ENCODE measurements around the gene DPF1.
"Not testable (repeated sequence)": the region's sequence is repeated elsewhere in the genome, so short reads cannot be mapped to it uniquely, and the experiment has no call there.

DPF1 gene

DNA sequence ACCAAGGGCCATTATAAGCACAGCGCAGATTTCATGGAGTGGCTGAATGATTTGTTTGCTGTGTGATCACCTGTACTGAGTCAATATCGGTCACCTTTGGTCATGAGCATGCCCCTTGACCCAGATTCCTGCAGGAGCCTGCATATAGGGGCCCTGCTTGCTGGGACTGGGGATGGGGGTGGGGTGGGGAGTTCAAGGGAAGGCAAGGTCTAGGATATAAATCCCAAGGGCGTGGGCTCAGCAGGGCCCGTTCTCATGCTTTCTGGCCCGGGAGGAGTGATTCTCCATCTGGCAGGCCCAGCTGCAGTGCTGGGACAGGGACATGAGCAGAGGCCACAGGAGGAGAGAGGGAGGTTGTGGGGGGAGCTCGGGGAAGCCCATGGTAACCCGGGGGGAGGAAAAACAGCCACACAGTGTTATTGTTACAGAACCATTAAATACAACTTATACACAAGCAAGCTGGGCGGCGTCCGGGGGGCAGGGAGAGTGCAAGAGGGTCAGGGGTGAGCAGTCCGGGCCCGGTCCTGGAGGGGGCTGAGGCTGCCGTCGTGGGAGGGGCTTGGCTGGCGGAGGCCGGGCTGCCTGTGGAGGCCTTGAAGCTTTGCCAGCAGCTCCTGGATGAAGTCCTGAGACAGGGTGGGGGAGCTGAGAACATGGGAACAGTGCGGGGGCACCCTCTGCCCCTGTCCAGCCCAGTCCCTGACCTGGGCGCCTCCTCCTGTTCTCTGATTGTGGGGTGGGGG lies 27.0 kb upstream of the DPF1 start:
- DNase-seq (ENCODE audit: low read depth, low spot score) = no peak

DNA sequence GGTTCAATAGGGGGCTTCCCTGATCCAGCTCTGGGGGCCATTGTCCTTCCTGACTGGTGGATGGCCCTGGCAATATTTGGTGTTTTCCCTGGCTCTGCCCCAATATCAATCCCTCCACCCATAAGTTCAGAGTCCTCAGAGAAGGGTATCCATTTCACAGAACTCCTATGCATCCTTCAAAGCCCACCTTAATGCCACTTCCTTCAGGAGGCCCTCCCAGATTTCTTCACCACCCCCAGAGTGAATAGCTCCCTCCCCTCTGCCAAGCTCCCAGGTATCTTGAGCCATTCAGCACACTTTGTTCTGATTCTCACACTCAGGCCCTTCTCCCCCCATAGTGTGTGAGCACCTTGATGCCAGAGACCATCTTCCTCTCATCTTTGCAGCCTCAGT lies 26.4 kb upstream of the DPF1 start:
- no peak for DNase-seq (ENCODE audit: low read depth, low spot score)

DNA sequence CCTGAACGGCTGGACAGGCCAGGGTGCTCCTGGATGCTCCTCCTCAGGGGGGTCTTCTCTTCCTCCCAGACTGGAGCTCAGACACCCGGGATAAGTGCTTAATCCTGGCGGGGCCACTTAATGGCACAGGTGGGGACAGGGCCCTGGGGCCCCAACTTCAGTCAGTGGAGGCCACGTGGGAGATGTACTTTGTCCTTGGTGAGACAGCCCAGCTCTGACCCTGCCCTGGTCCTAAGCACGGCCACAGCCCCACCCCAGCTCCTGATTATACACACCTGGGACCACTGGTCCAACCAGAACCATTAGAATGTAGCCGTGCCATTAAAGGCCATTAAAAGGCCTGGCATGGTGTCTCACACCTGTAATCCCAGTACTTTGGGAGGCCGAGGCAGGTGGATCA lies 24.4 kb upstream of the DPF1 start:
- DNase-seq (ENCODE audit: low read depth, low spot score) = no peak

DNA sequence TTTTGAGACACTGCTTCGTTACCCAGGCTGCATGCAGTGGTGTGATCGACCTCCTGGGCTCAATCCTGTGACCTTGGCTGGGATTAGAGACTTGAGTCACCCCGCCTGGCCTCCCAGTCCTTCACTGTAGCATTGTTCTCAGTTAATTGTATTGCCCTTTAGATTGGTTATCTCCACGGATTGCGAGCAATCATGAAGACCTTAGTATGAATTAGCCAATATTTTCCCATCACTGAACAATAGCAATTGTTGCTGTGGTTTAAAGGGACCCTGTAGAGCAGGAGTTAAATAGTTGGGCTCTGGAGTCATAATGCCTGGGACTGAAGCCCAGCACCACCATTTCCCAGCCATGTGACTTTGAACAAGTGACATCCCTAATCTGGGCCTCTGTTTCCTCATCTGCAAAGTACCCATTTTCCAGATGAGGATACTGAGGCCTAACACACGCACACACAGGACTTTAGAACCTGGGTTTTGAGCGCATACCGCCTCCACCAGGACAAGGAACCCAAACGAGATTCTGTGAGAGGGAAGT lies 23.8 kb upstream of the DPF1 start:
- DNase-seq (ENCODE audit: low read depth, low spot score) = no peak

DNA sequence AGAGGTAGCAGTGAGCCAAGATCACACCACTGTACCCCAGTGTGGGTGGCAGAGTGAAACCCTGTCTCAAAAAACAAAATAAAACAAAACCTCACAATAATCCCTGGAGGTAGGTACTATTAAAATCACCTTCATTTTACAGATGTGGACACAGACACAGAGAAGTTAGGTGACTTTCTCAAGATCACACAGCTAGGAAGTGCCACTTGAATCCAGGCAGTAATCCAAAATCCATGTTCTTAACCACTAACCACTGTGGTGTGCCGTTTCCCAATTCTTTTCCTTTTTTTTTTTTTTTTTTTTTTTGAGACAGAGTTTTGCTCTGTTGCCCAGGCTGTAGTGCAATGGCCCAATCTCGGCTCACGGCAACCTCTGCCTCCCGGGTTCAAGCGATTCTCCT lies 23.1 kb upstream of the DPF1 start:
- DNase-seq (ENCODE audit: low read depth, low spot score) = no peak

DNA sequence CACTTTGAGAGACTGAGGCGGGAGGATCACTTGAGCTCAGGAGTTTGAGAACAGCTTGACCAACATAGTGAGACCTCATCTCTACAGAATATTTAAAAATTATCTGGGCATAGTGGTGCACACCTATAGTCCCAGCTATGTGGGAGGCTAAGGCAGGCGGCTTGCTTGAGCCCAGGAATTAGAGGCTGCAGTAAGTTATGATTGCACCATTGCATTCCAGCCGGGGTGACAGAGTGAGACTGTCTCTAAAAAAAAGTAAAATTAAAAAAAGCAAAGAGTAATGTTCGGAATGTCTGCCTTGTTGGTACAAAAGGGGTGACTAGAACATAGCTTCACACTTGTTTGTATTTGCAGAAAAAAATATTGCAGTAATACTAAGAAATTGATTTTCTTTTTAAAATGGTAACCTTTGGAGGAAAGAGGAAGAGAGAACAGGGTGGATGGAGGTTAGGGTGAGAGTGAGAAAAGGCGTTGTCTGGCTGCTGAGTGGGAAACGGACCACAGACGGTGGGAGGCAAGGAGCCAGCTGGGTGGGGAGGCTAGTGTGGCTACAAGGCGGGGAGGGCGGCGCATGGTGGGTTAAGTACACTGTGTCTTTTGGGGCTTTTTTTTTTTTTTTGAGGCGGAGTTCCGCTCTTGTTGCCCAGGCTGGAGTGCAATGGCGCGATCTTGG lies 21.9 kb upstream of the DPF1 start:
- no peak for DNase-seq (ENCODE audit: low read depth, low spot score)

DNA sequence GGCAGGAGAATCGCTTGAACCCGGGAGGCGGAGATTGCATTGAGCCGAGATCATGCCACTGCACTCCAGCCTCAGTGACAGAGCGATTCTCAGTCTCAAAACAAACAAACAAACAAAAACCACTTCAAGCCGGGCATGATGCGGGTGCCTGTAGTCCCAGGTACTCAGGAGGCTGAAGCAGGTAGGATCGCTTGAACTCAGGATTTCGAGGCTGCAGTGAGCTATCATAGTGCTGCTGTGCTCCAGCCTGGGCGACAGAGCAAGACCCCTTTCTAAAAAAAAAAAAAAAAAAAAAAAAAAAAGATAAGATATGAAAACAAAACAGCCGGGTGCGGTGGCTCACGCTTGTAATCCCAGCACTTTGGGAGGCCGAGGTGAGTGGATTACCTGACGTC lies 19.3 kb upstream of the DPF1 start:
- DNase-seq (ENCODE audit: low read depth, low spot score) = no peak

DNA sequence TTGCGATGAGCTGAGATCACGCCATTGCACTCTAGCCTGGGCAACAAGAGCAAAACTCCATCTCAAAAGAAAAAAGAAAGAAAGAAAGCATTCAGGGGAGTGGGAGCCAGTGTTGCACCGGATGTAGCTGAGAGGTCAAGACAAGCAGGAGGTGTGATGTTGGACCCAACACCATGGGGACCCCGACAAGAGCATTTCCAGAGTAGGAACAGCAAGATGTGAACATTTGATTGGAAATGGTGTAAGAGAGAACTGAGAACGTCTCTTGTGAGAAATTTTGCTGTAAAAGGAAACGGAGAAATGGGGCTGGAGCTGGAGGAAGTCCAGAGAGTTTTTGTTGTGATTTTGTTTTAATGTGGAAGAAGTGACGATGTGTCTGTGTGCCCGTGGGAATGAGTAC lies 15.8 kb upstream of the DPF1 start:
- no peak for DNase-seq (ENCODE audit: low read depth, low spot score)

DNA sequence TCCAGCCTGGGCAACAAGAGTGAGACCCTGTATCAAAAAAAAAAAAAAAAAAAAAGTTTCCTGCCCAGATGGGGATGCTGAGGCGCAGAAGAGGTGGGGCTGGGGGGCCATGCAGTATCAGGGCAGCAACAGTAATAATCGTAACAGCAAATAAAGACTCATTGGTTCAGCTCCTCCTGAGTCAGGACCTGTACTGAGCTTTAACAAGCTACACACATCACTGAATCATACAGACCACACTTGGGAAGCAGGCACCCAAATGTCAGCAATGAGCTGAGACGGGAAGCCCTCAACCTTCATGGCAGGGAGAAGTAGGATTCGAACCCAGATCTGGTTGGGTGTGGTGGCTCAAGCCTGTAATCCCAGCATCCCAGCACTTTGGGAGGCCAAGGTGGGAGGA lies 10.6 kb upstream of the DPF1 start:
- no peak for DNase-seq (ENCODE audit: low read depth, low spot score)

DNA sequence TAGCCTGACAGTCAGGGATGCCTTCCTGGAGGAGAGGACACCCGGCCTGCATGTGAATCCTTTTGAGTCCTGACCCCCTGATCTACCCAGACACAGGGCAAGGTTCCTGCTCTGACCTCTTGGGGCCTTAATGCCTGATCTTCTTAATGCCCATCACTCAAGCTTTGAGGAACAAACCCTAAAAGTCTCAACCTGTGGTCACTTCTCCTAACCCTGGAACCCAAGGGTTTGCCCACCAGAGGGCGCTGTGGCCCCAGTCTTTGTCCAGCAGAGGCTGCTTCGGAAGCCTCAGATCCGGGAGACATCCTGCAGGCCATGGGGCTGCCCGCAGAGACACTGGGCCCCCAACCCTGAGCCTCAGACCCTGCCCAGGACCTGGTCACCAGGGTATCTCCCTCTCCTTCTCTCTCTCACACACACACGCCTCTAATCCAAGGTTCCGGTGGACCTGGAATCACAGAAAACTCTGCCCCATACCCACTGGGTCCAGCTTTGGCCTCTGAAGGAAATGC lies 9.8 kb upstream of the DPF1 start:
- no peak for DNase-seq (ENCODE audit: low read depth, low spot score)

DNA sequence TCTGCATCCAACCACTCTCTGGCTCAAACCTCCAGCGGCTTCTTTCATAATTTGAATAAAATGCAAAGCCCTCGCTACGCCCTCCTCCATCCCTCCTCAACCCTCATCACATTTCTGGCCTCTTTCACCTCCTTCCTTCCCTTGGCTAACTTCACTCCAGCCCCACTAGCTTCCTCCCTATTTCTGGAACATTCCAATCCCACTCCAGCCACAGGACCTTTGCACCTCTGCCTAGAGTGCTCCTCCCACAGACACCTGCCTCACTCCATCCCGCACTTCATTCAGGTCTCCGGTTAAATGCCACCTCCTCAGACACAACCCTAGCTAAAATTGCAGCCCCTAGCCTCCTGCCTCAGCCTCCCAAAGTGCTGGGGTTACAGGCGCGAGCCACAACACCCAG lies 7.9 kb upstream of the DPF1 start:
- no peak for DNase-seq (ENCODE audit: low read depth, low spot score)

DNA sequence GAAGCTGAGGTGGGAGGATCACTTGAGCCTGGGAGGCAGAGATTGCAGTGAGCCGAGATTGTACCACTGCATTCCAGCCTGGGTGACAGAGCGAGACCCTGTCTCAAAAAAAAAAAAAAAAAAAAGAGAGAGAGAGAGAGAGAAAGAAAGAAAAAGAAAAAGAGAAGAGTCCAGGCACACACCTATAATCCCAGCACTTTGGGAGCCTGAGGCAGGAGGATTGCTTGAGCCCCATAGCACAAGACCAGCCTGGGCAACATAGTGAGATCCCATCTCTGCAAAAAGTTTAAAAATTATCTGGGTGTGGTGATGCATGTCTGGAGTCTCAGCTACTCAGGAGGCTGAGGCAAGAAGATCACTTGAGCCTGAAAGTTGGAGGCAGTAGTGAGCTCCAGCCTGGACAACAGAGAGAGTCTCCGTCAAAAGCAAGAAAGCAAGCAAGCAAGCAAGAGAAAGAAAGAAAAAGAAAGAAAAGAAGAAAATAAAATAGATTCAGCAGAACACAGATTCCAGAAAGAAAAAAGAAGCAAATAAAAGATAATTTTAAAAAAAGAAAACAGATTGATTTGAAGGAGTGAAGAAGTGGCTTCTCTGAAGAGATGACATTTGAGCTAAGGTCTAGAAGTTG lies 6.6 kb upstream of the DPF1 start:
- not testable (repeated sequence) for DNase-seq (ENCODE audit: low read depth, low spot score)

DNA sequence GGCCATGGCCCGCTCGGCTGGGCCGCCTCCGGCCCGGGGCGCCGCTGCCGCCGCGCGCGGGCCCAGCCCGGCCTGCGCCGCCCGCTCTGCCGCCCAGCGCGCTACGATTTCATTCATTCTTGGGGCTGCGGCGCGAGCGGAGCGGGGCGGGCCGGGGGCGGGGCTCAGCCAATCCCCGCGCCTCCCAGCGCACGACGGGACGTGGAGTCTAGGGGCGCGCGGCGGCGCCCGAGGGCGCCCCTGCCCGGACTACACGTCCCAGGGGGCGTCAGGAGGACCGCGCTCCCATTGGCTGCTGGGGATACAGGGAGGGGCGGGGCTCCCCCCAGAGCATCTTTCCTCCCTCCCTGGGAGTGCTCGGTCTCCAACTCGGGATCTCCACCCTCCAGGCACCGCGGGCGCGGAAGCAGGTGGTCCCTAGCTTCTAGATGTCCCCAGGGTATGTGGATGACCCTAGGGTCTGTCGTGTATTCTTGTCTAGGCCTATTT lies 5.6 kb upstream of the DPF1 start:
- DNase-seq (ENCODE audit: low read depth, low spot score) = no peak

DNA sequence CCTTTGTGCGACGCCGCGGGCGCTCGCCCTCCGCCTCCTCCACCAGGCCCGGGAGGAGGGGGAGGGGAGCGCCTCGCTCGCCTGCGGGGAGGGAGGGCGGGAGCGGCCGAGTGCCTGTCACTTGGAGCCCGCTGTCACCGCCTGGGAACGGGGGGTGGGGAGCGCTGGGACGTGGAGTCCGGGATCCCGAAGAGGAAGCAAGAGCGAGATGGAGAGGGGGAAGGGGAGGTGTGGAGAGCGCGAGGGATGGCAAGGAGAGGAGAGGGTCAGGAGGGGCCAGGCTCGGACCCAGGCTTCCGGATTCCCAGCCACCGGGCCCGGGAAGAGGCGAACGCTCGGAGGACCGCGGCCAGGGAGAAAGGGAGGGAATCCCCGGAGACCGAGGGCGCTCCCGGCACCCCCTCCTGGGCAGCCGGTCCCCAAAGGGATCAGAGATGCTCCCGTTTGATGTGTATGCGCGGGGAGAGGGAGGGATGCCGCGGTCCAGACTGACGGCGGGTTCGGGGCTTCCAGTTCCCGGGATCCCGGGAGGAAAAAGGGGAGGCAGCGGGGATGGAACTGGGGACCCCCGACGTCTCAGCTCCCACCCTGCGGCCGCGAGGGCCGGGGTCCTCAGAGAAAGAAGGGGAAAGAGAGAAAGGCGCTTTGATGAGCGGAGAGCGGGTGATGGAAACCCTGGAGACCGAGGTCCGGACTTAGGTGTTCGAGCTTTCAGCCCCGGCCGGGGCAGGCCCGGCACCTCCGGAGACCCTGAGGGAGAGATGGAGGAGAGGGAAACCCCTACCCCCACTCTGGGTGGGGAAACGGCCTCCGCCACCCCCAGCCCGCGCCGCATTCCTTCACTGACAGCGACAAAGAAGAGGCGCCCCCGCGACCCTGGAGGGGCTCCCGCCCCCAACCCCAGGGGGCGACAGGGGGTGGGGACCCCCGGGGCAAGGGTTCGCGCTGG lies 4.7 kb upstream of the DPF1 start:
- no peak for DNase-seq (ENCODE audit: low read depth, low spot score)

DNA sequence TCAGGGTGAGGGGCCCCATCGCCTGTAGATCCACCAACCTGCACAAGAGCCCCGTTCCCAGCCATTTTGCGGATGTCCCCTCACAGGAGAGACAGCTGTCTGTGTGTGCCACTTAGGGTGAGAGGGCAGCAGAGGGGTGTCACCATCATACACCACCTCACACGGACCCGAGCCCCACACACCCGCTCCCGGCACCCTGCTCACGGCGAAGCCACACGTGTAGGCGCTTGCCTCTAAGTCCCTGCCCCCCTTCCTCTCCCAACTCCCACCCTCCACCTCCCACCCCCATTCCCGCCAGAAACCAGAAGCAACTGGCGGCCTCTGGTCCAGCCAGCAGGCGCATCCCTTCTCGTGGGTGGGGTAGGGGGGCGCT lies 4.0 kb upstream of the DPF1 start:
- no peak for DNase-seq (ENCODE audit: low read depth, low spot score)

DNA sequence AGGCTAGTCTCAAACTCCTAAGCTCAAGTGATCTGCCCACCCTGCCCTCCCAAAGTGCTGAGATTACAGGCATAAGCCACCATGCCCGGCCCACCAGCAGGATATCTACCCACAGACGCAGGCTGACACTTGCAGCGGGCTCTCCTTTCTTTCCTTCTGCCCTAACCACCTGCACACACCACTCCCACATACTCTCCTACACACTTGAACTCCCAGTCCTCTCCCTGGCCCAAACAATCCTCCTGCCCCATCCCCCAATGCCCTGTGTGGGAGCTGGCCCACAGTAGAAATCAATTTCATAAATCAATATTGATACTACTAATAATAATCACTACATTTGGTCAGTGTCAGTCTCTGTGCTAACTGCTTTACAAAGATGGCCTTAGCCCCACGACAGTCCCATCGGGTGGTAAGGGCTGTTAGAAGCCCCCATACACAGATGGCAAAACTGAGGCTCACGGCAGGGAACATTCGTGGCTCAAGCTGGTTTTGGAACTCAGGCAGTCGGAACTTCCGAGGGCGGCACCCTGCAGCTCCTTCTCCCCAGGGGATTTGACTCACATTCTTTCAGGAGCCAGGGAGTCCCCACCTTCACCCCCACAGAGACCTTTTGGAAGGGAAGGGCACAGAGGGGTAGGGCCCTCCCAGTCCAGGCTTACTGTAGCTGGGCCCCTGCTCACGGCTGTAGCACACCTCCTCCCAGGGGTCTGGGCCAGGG lies 3.4 kb upstream of the DPF1 start:
- no peak for DNase-seq (ENCODE audit: low read depth, low spot score)

DNA sequence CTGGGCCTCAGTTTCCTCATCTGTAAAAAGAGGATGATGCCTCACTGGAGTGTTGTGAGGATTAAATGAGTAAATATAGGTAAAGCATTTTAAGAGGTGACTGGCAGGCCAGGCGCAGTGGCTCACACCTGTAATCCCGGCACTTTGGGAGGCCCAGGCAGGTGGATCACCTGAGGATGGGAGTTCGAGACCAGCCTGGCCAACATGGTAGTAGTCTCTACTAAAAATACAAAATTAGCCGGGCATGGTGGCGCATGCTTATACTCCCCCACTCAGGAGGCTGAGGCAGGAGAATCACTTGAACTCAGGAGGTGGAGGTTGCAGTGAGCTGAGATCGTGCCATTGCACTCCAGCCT lies 819 bp upstream of the DPF1 start:
- not testable (repeated sequence) for DNase-seq (ENCODE audit: low read depth, low spot score)

DNA sequence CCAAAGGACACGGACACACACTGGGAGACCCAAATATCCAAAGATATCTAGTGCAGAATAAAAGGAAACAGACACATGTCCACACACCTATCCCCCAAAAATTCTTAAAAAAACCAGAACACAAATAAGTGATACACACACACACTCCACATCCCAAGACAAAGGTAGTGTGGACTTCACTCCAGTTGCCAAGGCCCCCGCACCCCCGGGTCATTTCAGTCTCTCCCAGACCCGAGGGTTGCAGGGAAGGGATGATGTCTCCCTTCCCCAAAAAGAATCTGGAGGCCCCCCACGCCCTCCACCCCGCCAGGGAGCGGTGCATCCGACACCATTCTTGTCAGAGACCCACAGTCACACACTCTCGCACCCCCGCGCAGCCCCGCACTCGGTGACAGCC lies 407 bp downstream of the DPF1 start:
- no peak for DNase-seq (ENCODE audit: low read depth, low spot score)

DNA sequence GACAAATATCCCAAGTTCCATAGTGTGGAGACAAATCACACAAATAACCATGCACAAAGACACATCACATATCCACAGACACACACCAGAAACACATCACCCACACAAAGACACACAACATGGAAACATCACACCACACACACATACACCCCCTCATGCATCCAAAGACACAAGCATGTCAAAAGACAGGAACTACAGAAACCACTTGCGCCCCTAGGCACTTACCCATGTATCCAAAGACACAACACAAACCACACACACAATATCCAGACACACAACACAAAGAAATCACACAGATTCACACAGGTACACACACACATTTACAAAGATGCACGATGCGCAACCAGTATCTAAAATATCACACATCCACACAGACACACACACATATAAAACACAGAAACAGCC lies 901 bp downstream of the DPF1 start:
- DNase-seq (ENCODE audit: low read depth, low spot score) = no peak

DNA sequence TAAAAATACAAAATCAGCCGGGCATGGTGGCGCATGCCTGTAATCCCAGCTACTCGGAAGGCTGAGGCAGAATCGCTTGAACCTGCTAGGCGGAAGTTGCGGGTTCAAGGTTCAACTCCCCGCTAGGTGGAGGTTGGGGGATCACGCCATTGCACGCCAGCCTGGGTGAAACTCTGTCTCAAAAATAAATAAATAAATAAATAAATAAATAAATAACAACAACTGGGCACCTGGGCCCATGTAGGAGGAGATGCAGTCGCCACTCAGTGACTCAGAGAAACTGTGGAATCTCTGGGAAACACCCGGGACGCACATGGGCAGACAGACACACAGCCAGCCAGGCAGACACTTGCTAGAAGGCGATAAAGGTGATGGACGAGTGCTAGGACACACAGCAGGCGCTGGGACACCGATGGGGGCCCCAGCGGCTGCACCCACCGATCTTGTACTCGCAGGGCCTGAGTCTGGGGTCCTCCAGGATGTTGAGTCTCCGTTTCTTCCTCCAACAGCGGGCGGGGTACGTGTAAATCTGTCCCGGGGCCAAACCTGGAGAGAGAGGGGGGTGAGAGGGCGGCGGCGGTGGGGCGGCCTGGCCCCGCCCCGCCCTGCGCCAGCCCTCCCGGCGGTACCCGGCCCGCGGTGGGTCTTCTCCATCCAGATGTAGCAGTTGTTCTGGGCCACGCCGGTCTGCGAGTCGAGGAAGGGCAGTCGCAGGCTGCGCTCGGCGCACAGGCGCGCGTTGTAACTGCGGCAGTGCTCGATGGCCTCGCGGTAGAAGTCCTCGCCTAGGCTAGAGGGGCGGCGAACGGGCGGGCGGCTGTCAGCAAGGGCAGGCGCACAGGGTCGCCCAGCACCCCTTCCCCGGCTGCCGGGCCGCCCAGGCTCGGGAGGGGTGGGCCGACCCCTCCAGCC lies 1.8 kb downstream of the DPF1 start:
- DNase-seq (ENCODE audit: low read depth, low spot score) = no peak

All from smooth muscle cell of the brain vasculature (primary cell).